ENCODE data around the gene PLXNB1. TPM values are rescaled to one million over a fixed set of nuclear protein-coding genes. Genes with fewer than 3 reads are reported as not detected.

PLXNB1 gene
- total and polyA plus RNA-seq, 2 of the 13 experiments (the other 11 are each of a cell fraction or from before 2014, with no cell fraction given): 86.0 to 143 TPM

- TF ChIP-seq NR2F1 (CRISPR knock-in tag; IDR thresholded peaks at IDR 0.05) (peak; percentile 12 to 40; a peak in 1 of 4 replicates), SALL1 (CRISPR knock-in tag; IDR thresholded peaks at IDR 0.05) (peak; percentile 53), ZSCAN25 (CRISPR knock-in tag; IDR thresholded peaks at IDR 0.05) (peak; percentile 95), ATF7-NPFF (CRISPR knock-in tag; IDR thresholded peaks at IDR 0.05; ENCODE audit: low read depth) (no peak), DDIT3 (CRISPR knock-in tag; IDR thresholded peaks at IDR 0.05) (no peak), AGO2 (optimal IDR thresholded peaks at IDR 0.05; ENCODE audit: low read depth, low read length) (peak; percentile 76), GLI4 (CRISPR knock-in tag; IDR thresholded peaks at IDR 0.05; ENCODE audit: borderline replicate concordance) (no peak), CSRNP1 (CRISPR knock-in tag; IDR thresholded peaks at IDR 0.05) (no peak), ARNT2 (CRISPR knock-in tag; IDR thresholded peaks at IDR 0.05; ENCODE audit: low read depth) (no peak), KAT8 (CRISPR knock-in tag; IDR thresholded peaks at IDR 0.05) (0 out of 2 replicates have a peak, but pooled peaks have one; percentile 52), TEAD2 (CRISPR knock-in tag; IDR thresholded peaks at IDR 0.05) (no peak), USF2 (IDR thresholded peaks at IDR 0.05; ENCODE audit: low read depth, low read length) (no peak), USF2 (CRISPR knock-in tag; IDR thresholded peaks at IDR 0.05; ENCODE audit: borderline replicate concordance) (no peak), RCOR2 (CRISPR knock-in tag; IDR thresholded peaks at IDR 0.05) (no peak), FOXC1 (CRISPR knock-in tag; IDR thresholded peaks at IDR 0.05; ENCODE audit: borderline replicate concordance) (no peak), PAX8 (CRISPR knock-in tag; IDR thresholded peaks at IDR 0.05; ENCODE audit: borderline replicate concordance) (no peak; the same call in 1 of the 2 replicates), TFDP1 (CRISPR knock-in tag; IDR thresholded peaks at IDR 0.05; ENCODE audit: borderline replicate concordance) (no peak), PHF5A (CRISPR knock-in tag; IDR thresholded peaks at IDR 0.05; ENCODE audit: low read depth, unreplicated experiment) (peak; percentile 35), ZNF275 (CRISPR knock-in tag; IDR thresholded peaks at IDR 0.05; ENCODE audit: borderline replicate concordance) (no peak), ZNF143 (CRISPR knock-in tag; IDR thresholded peaks at IDR 0.05) (peak; percentile 45; the same call in 1 of the 2 replicates), TRIM22 (IDR thresholded peaks at IDR 0.05) (no peak), HNRNPL (IDR thresholded peaks at IDR 0.05; ENCODE audit: low read depth, low read length) (peak; percentile 93)
These were observed 1.1 kb downstream of the PLXNB1 start (continued) for GRCh38 chr3:48428572-48429316.

Measured in HepG2 (cell line).